Heart right ventricle (tissue), 16 donors: ENCODE measurements around the gene ZFYVE26. TPM values are rescaled to one million over a fixed set of nuclear protein-coding genes. Genes with fewer than 3 reads are reported as not detected.

Experiments used
- ATAC-seq, 8 donors: fragments of 200-7000 bp; cut with Tn5 transposase; one replicate each; pipeline ENCODE4 v1.9.1; 2020; ENCODE audit warnings: mild to moderate bottlenecking in 8 of 8, moderate library complexity in 8 of 8, moderate number of reproducible peaks in 1 of 8
- DNase-seq, 2 donors: peaks; one replicate each; pipeline ENCODE4 v3.0.0-alpha.2; 2020
- H3K27ac ChIP-seq, 10 donors: fragments of 200-600 bp; sonication (generic) in 2 of 10; one replicate each; pipeline versions ENCODE4 v1.5.0 to v1.8.0; 2020 to 2022; ENCODE audit warnings: mild to moderate bottlenecking in 3 of 10
- H3K27me3 ChIP-seq, 7 donors: fragments of 200-600 bp; one replicate each; pipeline ENCODE4 v1.8.0; 2021 to 2022; ENCODE audit warnings: mild to moderate bottlenecking in 2 of 7
- H3K36me3 ChIP-seq, 9 donors: fragments of 200-600 bp; sonication (generic) in 1 of 9; one replicate each; pipeline versions ENCODE4 v1.5.0 to v1.8.0; 2020 to 2022; ENCODE audit warnings: mild to moderate bottlenecking in 2 of 9
- H3K4me1 ChIP-seq, 9 donors: fragments of 200-600 bp; sonication (generic) in 1 of 9; one replicate each; pipeline versions ENCODE4 v1.5.0 to v1.8.0; 2020 to 2022; ENCODE audit warnings: mild to moderate bottlenecking in 4 of 9
- H3K4me3 ChIP-seq, 10 donors: fragments of 200-600 bp; sonication (generic) in 2 of 10; one replicate each; pipeline versions ENCODE4 v1.5.0 to v1.8.0; 2020 to 2022; ENCODE audit warnings: mild to moderate bottlenecking in 7 of 10, moderate library complexity in 2 of 10
- H3K9me3 ChIP-seq, 11 donors: fragments of 200-600 bp in 10 of 11; sonication (generic) in 2 of 11; one replicate each; pipeline versions ENCODE4 v1.5.0 to v1.8.0; 2013 to 2022; ENCODE audit warnings: mild to moderate bottlenecking in 2 of 11, control low read depth in 1 of 11, moderate library complexity in 1 of 11
- whole genome bisulfite sequencing, 2 donors: extraction: QIAGEN DNeasy Blood & Tissue Kit; methylation state at CpG; one replicate each; pipeline ENCODE4 v1.1.7; 2013; ENCODE audit warnings: inconsistent platforms in 1 of 2; 5-methylcytosine and 5-hydroxymethylcytosine counted together
- intact Hi-C, 10 donors: fragments of 100-400 bp; cut with DNase I; formaldehyde crosslinking; loops; one replicate each; pipeline versions ENCODE4 v1.11.1 to v1.14.2; 2022
- polyA plus RNA-seq, 2 donors: library from polyadenylated mRNA; stranded (reverse); fragments of 200-250 nt; gene quantifications; one replicate each; pipeline ENCODE4 v1.2.3, GENCODE V29; 2013
- total RNA-seq, 10 donors: library from RNA; stranded (reverse); fragmentation: NEBNext Ultra II Directional in 3 of 10; extraction: Animal tissue kit (Norgen Biotek cat#: 25700) in 3 of 10; gene quantifications; one replicate each; pipeline versions ENCODE4 v1.2.1 to v1.2.4, GENCODE V29; 2021 to 2023
- TF ChIP-seq, protein P1 (sequence below), 9 donors: fragments of 200-600 bp; sonication (generic) in 2 of 9; IDR thresholded peaks; one replicate each; pipeline versions ENCODE4 v1.5.0 to v1.8.0; 2021 to 2022; ENCODE audit warnings: antibody characterized with exemption in 9 of 9, mild to moderate bottlenecking in 5 of 9, moderate library complexity in 1 of 9
- donor health status: Arrhythmogenic right ventricular cardiomyopathy.
- donor health status: ischemic (EF 13 %, LVEDD 7.1; RV severe dilation, severe dysfunction).
- donor health status: healthy with polysubstance abuse.
- donor health status: DM: no; HTN: yes; CAD: no.
- donor health status: DM: no; HTN: no; CAD: no.
- donor health status: ischemic (EF 25% LVEDD 6.9; RV normal size, moderate dysfunction).
- donor health status: ischemic (EF 25% LVEDD 5.7; RV mildly dilated, moderate dysfunction).
- donor health status: healthy.
- donor health status: DM: yes; HTN: yes; CAD: no.
- donor health status: Ischemic cardiomyopathy.
- donor health status: ischemic (EF 35%, LVEDD 5.7; RV mildly dilated, moderate dysfunction).
- donor health status: nonischemic (EF 11% LVEDD 7.7; RV severe dilation, severe dysfunction).
- donor health status: DM: yes; HTN: yes; CAD: no.
- donor health status: PGD.
- donor health status: ischemic (EF 29% LVEDD 5.4; RV normal size, mild dysfunction).
- donor health status: nonischemic (EF 23%, LVEDD 6.1; RV moderate dilation, normal function).

The ZFYVE26 gene
- total and polyA plus RNA-seq, 12 donors: 2.8 to 17.9 (median 14.6) TPM

DNA sequence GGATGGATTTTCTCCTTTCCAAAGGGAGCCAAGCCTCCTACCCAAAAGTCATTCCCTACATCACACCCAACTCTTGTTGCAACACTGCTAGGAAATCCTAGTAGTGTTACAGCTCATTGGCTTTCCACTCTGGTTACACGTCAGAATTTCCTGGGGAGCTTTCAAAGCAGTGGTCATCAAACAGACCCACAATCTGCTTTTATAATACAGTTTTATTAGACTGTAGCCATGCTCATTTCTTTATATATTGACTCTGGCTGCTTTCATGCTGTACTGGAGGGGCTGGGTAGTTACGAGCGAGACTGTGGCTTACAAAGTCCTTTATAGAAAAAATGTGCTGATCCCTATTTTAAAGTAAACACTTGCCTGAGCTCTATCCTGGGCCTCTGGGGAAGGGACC is 34.3 kb downstream of the ZFYVE26 start:
- Histone ChIP-seq H3K4me3 (no peak overlapping the region), H3K27me3 (no peaks in the 10 kb centered on the region), H3K27ac (no peak overlapping the region), H3K36me3 (peaks cover 0 to 100% (median 76%) of the 10 kb centered on the region in 9 donors), H3K9me3 (no peaks in the 10 kb centered on the region), H3K4me1 (peaks cover 0 to 12% (median 3%) of the 10 kb centered on the region in 9 donors)
- no peak for DNase-seq
- 82 to 92% methylated on average over 3 of the region's 3 CpGs for WGBS, 2 donors
- TF ChIP-seq, protein P1, sequence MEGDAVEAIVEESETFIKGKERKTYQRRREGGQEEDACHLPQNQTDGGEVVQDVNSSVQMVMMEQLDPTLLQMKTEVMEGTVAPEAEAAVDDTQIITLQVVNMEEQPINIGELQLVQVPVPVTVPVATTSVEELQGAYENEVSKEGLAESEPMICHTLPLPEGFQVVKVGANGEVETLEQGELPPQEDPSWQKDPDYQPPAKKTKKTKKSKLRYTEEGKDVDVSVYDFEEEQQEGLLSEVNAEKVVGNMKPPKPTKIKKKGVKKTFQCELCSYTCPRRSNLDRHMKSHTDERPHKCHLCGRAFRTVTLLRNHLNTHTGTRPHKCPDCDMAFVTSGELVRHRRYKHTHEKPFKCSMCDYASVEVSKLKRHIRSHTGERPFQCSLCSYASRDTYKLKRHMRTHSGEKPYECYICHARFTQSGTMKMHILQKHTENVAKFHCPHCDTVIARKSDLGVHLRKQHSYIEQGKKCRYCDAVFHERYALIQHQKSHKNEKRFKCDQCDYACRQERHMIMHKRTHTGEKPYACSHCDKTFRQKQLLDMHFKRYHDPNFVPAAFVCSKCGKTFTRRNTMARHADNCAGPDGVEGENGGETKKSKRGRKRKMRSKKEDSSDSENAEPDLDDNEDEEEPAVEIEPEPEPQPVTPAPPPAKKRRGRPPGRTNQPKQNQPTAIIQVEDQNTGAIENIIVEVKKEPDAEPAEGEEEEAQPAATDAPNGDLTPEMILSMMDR (IDR thresholded peaks at IDR 0.05): no peak
- ATAC-seq: no peak
- intact Hi-C loops: no loop called here

DNA sequence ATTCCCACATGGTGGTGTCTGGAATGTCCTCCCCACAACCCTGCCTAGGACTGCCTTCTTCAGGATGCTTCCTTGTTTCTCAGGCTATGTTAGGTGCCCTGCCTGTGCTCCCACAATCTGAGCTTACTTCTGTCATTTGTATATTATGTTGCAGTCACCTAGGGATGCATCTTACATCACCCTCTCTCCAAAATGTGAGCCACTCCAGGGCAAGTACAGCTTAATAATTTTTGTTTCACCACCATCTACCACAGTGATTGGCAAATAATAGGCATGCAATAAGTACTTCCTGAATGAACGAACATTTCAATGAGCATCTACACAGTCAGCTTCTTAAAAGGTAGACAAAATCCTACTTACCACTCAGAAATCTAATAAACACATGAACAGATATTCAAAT is 37.6 kb downstream of the ZFYVE26 start:
- H3K4me3 ChIP-seq: no peak overlapping the region
- H3K27me3 ChIP-seq: no peaks in the 10 kb centered on the region
- ATAC-seq: no peak
- no peak overlapping the region for H3K27ac ChIP-seq
- no peak for DNase-seq
- no peaks in the 10 kb centered on the region for H3K9me3 ChIP-seq
- H3K36me3 ChIP-seq: peaks cover 0 to 100% (median 86%) of the 10 kb centered on the region in 9 donors
- no peaks in the 10 kb centered on the region for H3K4me1 ChIP-seq
- TF ChIP-seq, protein P1 (IDR thresholded peaks at IDR 0.05): no peak
- 89 to 92% methylated on average over 1 of the region's 1 CpG for WGBS, 2 donors
- intact Hi-C loops: no loop called here

DNA sequence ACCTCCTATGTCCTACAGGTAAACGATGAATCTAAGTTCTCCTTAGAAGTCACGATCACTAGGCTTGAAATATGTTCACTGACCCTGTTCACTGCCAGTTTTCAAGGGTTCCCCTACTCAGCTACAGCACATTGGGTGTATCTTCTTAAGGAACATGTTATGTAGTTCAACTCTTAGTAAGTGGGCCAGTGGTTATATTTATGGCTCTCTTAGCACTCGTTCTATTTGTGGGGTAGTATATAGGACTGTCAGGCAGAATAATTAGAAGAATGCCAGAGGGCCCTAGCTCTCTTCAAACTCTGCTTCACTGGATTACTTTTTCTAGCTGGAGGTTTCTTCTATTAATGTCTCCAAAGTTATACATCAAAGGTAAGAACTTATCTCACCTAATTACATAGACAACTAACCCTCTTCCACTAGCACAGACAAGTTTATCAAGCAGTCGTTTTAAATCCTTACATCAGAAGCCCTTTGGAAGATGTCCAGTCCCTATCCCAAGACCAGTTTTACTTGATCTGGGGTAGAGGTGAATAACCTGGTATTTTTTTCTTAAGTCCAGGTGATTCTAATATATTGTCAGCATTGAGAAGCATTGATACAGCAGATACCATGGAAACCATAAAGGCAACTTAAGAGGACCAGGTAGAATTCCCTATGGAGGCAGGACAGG is 39.6 kb downstream of the ZFYVE26 start:
- Histone ChIP-seq H3K4me1 (no peaks in the 10 kb centered on the region), H3K27me3 (no peaks in the 10 kb centered on the region), H3K4me3 (no peak overlapping the region), H3K36me3 (peaks cover 0 to 100% (median 84%) of the 10 kb centered on the region in 9 donors), H3K9me3 (no peaks in the 10 kb centered on the region), H3K27ac (no peak overlapping the region)
- ATAC-seq (no peak), DNase-seq (no peak)
- intact Hi-C loops: no loop called here
- TF ChIP-seq, protein P1 (IDR thresholded peaks at IDR 0.05): no peak
- WGBS, 2 donors: 74 to 80% methylated on average over 4 of the region's 4 CpGs

DNA sequence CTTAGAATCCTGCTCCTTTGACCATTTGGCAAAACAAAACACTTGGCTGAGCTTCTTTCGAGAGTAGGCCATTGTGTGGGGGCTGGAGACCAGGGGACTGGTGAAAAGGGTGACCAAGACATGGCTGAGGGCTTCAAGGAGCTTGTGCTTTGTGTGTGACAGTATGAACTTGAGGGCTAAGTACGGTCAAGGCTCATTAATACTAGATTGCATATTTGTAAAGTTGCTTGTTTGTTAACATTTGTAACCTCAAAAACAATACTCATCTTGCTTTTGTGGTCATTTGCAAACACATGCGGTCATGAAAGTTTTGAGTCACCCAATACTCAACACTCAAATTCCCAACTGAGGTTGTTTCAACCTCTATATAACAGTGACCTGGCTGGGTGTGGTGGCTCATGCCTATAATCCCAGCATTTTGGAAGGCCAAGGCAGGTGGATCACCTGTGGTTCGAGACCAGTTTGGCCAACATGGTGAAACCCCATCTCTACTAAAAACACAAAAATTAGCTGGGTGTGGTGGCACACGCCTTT is 42.5 kb downstream of the ZFYVE26 start:
- H3K36me3 ChIP-seq: peaks cover 0 to 100% (median 80%) of the 10 kb centered on the region in 9 donors
- WGBS, 2 donors: 95 to 99% methylated on average over 5 of the region's 5 CpGs
- no peaks in the 10 kb centered on the region for H3K4me1 ChIP-seq
- ATAC-seq (no peak), DNase-seq (no peak)
- TF ChIP-seq, protein P1 (IDR thresholded peaks at IDR 0.05): no peak
- no peak overlapping the region for H3K4me3 ChIP-seq
- no peaks in the 10 kb centered on the region for H3K9me3 ChIP-seq
- H3K27ac ChIP-seq: no peak overlapping the region
- H3K27me3 ChIP-seq: no peaks in the 10 kb centered on the region
- intact Hi-C loops: no loop called here
